A172 (cell line): ENCODE results near the gene RAB3A. TPM values are rescaled to one million over a fixed set of nuclear protein-coding genes. Genes with fewer than 3 reads are reported as not detected.

Experiments
- DNase-seq: peaks from one replicate; pipeline ENCODE4 v3.0.0-alpha.2; 2015; ENCODE audit warnings: low spot score
- total RNA-seq: library from RNA; depleted of rRNA; stranded (reverse); fragments of >200 nt; shearing (Covaris generic); gene quantifications from 2 replicates; pipeline ENCODE4 v1.2.3, GENCODE V29; 2014; rRNA removed

Gene RAB3A
- 0.26 and 2.6 TPM in 2 replicates for total RNA-seq

- DNase-seq: peak; percentile 100
Measured at GRCh38 chr19:18203863-18204393, at the start of gene RAB3A. TSS of gene RAB3A (minus strand) at chr19:18204042. CDS start at chr19:18202740, 1,302 bp downstream.

- DNase-seq: no peak
Measured at GRCh38 chr19:18253130-18253529, 49.3 kb upstream of the RAB3A start.

GRCh38 chr19:18252370-18252717, 48.5 kb upstream of the RAB3A start:
- DNase-seq: no peak

- peak; percentile 79 for DNase-seq
Measured at GRCh38 chr19:18251587-18252369, 47.9 kb upstream of the RAB3A start.

GRCh38 chr19:18249834-18250233, 46.0 kb upstream of the RAB3A start:
- no peak for DNase-seq

- DNase-seq: no peak
Measured at GRCh38 chr19:18245297-18245696, 41.5 kb upstream of the RAB3A start.

- no peak for DNase-seq
Measured at GRCh38 chr19:18239303-18239702, 35.5 kb upstream of the RAB3A start.

GRCh38 chr19:18234194-18234593, 30.4 kb upstream of the RAB3A start:
- DNase-seq: no peak

- no peak for DNase-seq
Measured at GRCh38 chr19:18233224-18233825, 29.5 kb upstream of the RAB3A start.

- no peak for DNase-seq
Measured at GRCh38 chr19:18232540-18233223, 28.8 kb upstream of the RAB3A start.

- DNase-seq: peak; percentile 35
Measured at GRCh38 chr19:18231775-18232174, 27.9 kb upstream of the RAB3A start.

- peak; percentile 58 for DNase-seq
Measured at GRCh38 chr19:18230941-18231734, 27.3 kb upstream of the RAB3A start.

- no peak for DNase-seq
Measured at GRCh38 chr19:18229915-18230314, 26.1 kb upstream of the RAB3A start.

GRCh38 chr19:18229474-18229873, 25.6 kb upstream of the RAB3A start:
- DNase-seq: no peak

- no peak for DNase-seq
Measured at GRCh38 chr19:18227781-18228271, 24.0 kb upstream of the RAB3A start.

- no peak for DNase-seq
Measured at GRCh38 chr19:18226956-18227780, 23.3 kb upstream of the RAB3A start.

- no peak for DNase-seq
Measured at GRCh38 chr19:18225702-18226468, 22.0 kb upstream of the RAB3A start, which contains the start of gene PDE4C. TSS of gene PDE4C (minus strand) at chr19:18226438. CDS start at chr19:18226415, 23 bp downstream.

GRCh38 chr19:18225355-18225701, 21.5 kb upstream of the RAB3A start:
- DNase-seq: no peak

- DNase-seq: peak; percentile 97
Measured at GRCh38 chr19:18224525-18225354, 20.9 kb upstream of the RAB3A start.
